Measurements from ENCODE around the gene FOXO3.

Gene FOXO3

GRCh38 chr6:108594640-108595039 lies 33.9 kb downstream of the FOXO3 start:
- TF ChIP-seq CTCF (IDR thresholded peaks at IDR 0.05; ENCODE audit: extremely low read depth, missing control alignments), result no peak
- no peak for DNase-seq (ENCODE audit: low spot score)

- no peak for DNase-seq (ENCODE audit: low spot score)
- TF ChIP-seq CTCF (IDR thresholded peaks at IDR 0.05; ENCODE audit: extremely low read depth, missing control alignments), result no peak
These were observed 36.2 kb downstream of the FOXO3 start for GRCh38 chr6:108596956-108597355.

GRCh38 chr6:108597572-108598304 lies 37.0 kb downstream of the FOXO3 start:
- DNase-seq (ENCODE audit: low spot score), result peak; percentile 22
- no peak for TF ChIP-seq CTCF (IDR thresholded peaks at IDR 0.05; ENCODE audit: extremely low read depth, missing control alignments)

- peak; percentile 41 for DNase-seq (ENCODE audit: low spot score)
- TF ChIP-seq CTCF (IDR thresholded peaks at IDR 0.05; ENCODE audit: extremely low read depth, missing control alignments), result no peak
These were observed 37.7 kb downstream of the FOXO3 start for GRCh38 chr6:108598305-108598863.

- TF ChIP-seq CTCF (IDR thresholded peaks at IDR 0.05; ENCODE audit: extremely low read depth, missing control alignments), result no peak
- DNase-seq (ENCODE audit: low spot score), result no peak
These were observed 43.4 kb downstream of the FOXO3 start for GRCh38 chr6:108604156-108604555.

- TF ChIP-seq CTCF (IDR thresholded peaks at IDR 0.05; ENCODE audit: extremely low read depth, missing control alignments), result no peak
- no peak for DNase-seq (ENCODE audit: low spot score)
These were observed 45.6 kb downstream of the FOXO3 start for GRCh38 chr6:108606250-108606690.

- DNase-seq (ENCODE audit: low spot score), result no peak
- no peak for TF ChIP-seq CTCF (IDR thresholded peaks at IDR 0.05; ENCODE audit: extremely low read depth, missing control alignments)
These were observed 47.9 kb downstream of the FOXO3 start for GRCh38 chr6:108608453-108609275.

All from GM20000 (cell line).